HepG2 (cell line): ENCODE data around the gene DQX1. TPM values are rescaled to one million over a fixed set of nuclear protein-coding genes. Genes with fewer than 3 reads are reported as not detected.

ENCODE experiments used
- AFF4 ChIP-seq: sonication (generic); formaldehyde crosslinking; IDR thresholded peaks from 2 replicates; pipeline ENCODE4 v1.4.0; 2020; ENCODE audit warnings: missing genetic modification reagents
- ATRX ChIP-seq: sonication (generic); formaldehyde crosslinking; IDR thresholded peaks from 2 replicates; pipeline ENCODE4 v1.4.0; 2020; ENCODE audit warnings: missing genetic modification reagents, borderline replicate concordance
- BATF2 ChIP-seq: sonication (generic); formaldehyde crosslinking; IDR thresholded peaks from 2 replicates; pipeline ENCODE4 v1.8.0; 2022; ENCODE audit warnings: mild to moderate bottlenecking, missing genetic modification reagents, moderate library complexity
- DRAP1 ChIP-seq: IDR thresholded peaks from 2 replicates; pipeline ENCODE4 v1.6.1; 2016; ENCODE audit warnings: missing genetic modification reagents, missing compliant biosample characterization
- HDAC2 ChIP-seq: sonication (generic); formaldehyde crosslinking; IDR thresholded peaks from 2 replicates; pipeline ENCODE4 v1.4.0; 2020; ENCODE audit warnings: missing genetic modification reagents
- HIVEP1 ChIP-seq: sonication (generic); formaldehyde crosslinking; IDR thresholded peaks from 2 replicates; pipeline ENCODE4 v1.4.0; 2020; ENCODE audit warnings: mild to moderate bottlenecking, missing genetic modification reagents
- IRX3 ChIP-seq: sonication (generic); formaldehyde crosslinking; IDR thresholded peaks from 2 replicates; pipeline ENCODE4 v1.8.1; 2023; ENCODE audit warnings: mild to moderate bottlenecking, low read depth, missing genetic modification reagents, borderline replicate concordance
- MED1 ChIP-seq: sonication (generic); formaldehyde crosslinking; IDR thresholded peaks from 2 replicates; pipeline ENCODE4 v1.4.0; 2020; ENCODE audit warnings: missing genetic modification reagents
- MEIS2 ChIP-seq: sonication (generic); formaldehyde crosslinking; IDR thresholded peaks from 2 replicates; pipeline ENCODE4 v1.9.0; 2021; ENCODE audit warnings: mild to moderate bottlenecking, missing genetic modification reagents
- MIER3 ChIP-seq: IDR thresholded peaks from 2 replicates; pipeline ENCODE4 v1.6.1; 2016; ENCODE audit warnings: missing compliant biosample characterization, borderline replicate concordance
- MYPOP ChIP-seq: sonication (generic); formaldehyde crosslinking; IDR thresholded peaks from 2 replicates; pipeline ENCODE4 v1.8.1; 2023; ENCODE audit warnings: mild to moderate bottlenecking, moderate library complexity, missing genetic modification reagents
- RFX3 ChIP-seq: IDR thresholded peaks from 2 replicates; pipeline ENCODE4 v1.6.1; 2016; ENCODE audit warnings: missing biosample characterization, missing genetic modification reagents
- ZBTB14 ChIP-seq: sonication (generic); formaldehyde crosslinking; IDR thresholded peaks from 2 replicates; pipeline ENCODE4 v1.4.0; 2020; ENCODE audit warnings: missing genetic modification reagents
- ZFY ChIP-seq: sonication (generic); formaldehyde crosslinking; IDR thresholded peaks from 2 replicates; pipeline ENCODE4 v1.4.0; 2020; ENCODE audit warnings: missing genetic modification reagents
- ZNF280D ChIP-seq: sonication (generic); formaldehyde crosslinking; IDR thresholded peaks from 2 replicates; pipeline ENCODE4 v1.5.1; 2020; ENCODE audit warnings: mild to moderate bottlenecking, missing genetic modification reagents
- ZNF350 ChIP-seq: sonication (generic); formaldehyde crosslinking; IDR thresholded peaks from 2 replicates; pipeline ENCODE4 v1.4.0; 2020; ENCODE audit warnings: mild to moderate bottlenecking, low read depth, missing genetic modification reagents, borderline replicate concordance
- ZNF589 ChIP-seq: sonication (generic); formaldehyde crosslinking; conservative IDR thresholded peaks from 2 replicates; pipeline ENCODE4 v1.8.0; 2022; ENCODE audit warnings: mild to moderate bottlenecking, moderate library complexity, missing genetic modification reagents
- ZNF616 ChIP-seq: sonication (generic); formaldehyde crosslinking; IDR thresholded peaks from 2 replicates; pipeline ENCODE4 v1.5.0; 2020; ENCODE audit warnings: low read depth, mild to moderate bottlenecking, missing genetic modification reagents
- polyA plus RNA-seq, 8 experiments: library from polyadenylated mRNA; depleted of rRNA in 3 of 8; stranded (reverse) in 7 of 8; unstranded in 1 of 8; fragments of >200 nt; fragmentation: Illumina TruSeq in 4 of 8; extraction: Trizol in 4 of 8; gene quantifications; 2 replicates each; pipeline versions ENCODE4 v1.2.1 to v1.2.3, GENCODE V29; 2011 to 2016; ENCODE audit warnings: low read depth in 4 of 8, missing spikeins in 1 of 8, mixed read lengths in 1 of 8; ENCODE audit not compliant: insufficient read depth in 1 of 8
- total RNA-seq, 5 experiments: library from RNA; depleted of rRNA; stranded (reverse); fragments of >200 nt; fragmentation: Illumina TruSeq; extraction: Trizol; gene quantifications; 2 replicates each; pipeline ENCODE4 v1.2.3, GENCODE V29; 2016; ENCODE audit warnings: low read depth in 1 of 5

DQX1 gene
- total and polyA plus RNA-seq, 2 of the 13 experiments (the other 11 are each of a cell fraction or from before 2014, with no cell fraction given) = 27.6 to 89.8 TPM

- TF ChIP-seq ATRX (CRISPR knock-in tag) (0 out of 2 replicates have a peak, but pooled peaks have one; percentile 31), MEIS2 (CRISPR knock-in tag) (peak; percentile 32; the same call in 1 of the 2 replicates), MIER3 (CRISPR knock-in tag) (peak; percentile 79; the same call in 1 of the 2 replicates), ZNF280D (CRISPR knock-in tag) (peak; percentile 63), RFX3 (no peak), MED1 (CRISPR knock-in tag) (peak; percentile 75), BATF2 (peak; percentile 80; the same call in 1 of the 2 replicates), ZNF350 (CRISPR knock-in tag) (peak; percentile 97), HIVEP1 (CRISPR knock-in tag) (peak; percentile 68), AFF4 (CRISPR knock-in tag) (peak; percentile 15), ZFY (peak; percentile 85), MYPOP (CRISPR knock-in tag) (peak; percentile 85), DRAP1 (CRISPR knock-in tag) (peak; percentile 90), HDAC2 (CRISPR knock-in tag) (peak; percentile 88), IRX3 (CRISPR knock-in tag) (no peak), ZBTB14 (CRISPR knock-in tag) (no peak), ZNF589 (CRISPR knock-in tag) (peak; percentile 74; the same call in 1 of the 2 replicates), ZNF616 (CRISPR knock-in tag) (no peak; the same call in 1 of the 2 replicates)
Measured at GRCh38 chr2:74482801-74483674, 43.0 kb downstream of the DQX1 start, which contains the start of the genes CCDC142 and TTC31 (continued).
